BLaER1 (cell line): Measurements from ENCODE around the gene BCL7A.

Experiments
- H3K27ac ChIP-seq: shearing (Covaris generic); formaldehyde crosslinking; 2 replicates; pipeline ENCODE4 v1.8.1; 2022
- H3K27me3 ChIP-seq: shearing (Covaris generic); formaldehyde crosslinking; 2 replicates; pipeline ENCODE4 v1.8.1; 2022
- H3K36me3 ChIP-seq: shearing (Covaris generic); formaldehyde crosslinking; 2 replicates; pipeline ENCODE4 v1.8.1; 2022
- H3K4me1 ChIP-seq: shearing (Covaris generic); formaldehyde crosslinking; 2 replicates; pipeline ENCODE4 v1.8.1; 2022
- H3K4me2 ChIP-seq: shearing (Covaris generic); formaldehyde crosslinking; 2 replicates; pipeline ENCODE4 v1.8.1; 2022
- H3K4me3 ChIP-seq: shearing (Covaris generic); formaldehyde crosslinking; 2 replicates; pipeline ENCODE4 v1.8.1; 2022
- H3K9ac ChIP-seq: shearing (Covaris generic); formaldehyde crosslinking; 2 replicates; pipeline ENCODE4 v1.8.1; 2022
- H3K9me3 ChIP-seq: shearing (Covaris generic); formaldehyde crosslinking; 2 replicates; pipeline ENCODE4 v1.8.1; 2022
- H4K20me1 ChIP-seq: shearing (Covaris generic); formaldehyde crosslinking; 2 replicates; pipeline ENCODE4 v1.8.1; 2022
- Cebpa-rat ChIP-seq: shearing (Covaris generic); IDR thresholded peaks from 2 replicates; pipeline ENCODE4 v1.8.1; 2022

BCL7A gene

DNA sequence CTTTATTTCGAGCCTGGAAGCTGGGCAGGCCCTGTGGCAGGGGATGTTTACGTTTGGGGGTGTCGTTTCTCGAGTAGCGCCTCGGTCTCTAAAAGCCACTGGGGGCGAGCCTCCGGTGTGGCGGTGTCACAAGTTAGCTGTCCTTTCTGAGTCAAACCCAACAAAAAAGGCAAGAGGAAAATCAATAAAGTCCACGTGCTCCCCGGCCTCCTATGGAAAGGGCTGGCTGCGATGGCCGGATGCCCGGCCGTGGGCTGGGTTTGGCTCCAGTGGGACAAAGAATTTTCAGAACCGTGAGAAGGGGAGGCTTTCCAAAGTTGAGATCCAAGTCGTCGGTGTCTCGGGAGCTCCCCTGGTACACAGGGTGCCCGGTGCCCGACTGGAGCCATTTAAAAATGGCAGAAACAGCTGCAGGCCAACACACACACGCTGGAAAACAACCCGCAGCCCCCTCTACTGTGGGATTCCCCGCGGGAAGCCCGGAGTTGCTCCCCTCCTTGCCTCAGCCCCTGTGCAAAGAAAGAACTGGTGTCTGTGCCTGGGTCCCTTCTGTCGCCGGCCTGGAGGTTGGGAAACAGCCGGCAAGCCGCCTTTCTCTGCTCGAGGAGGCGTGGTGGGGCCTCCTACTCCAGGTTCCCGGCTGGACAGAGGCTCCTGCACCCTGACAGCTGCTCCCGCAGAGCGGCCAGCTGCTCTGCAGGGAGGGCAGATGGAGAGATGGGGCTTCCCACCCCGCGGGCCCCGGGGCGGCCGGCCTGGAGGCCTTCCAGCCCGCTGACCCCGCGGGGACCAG lies 1.9 kb downstream of the BCL7A start:
- no peak for TF ChIP-seq Cebpa-rat
- Histone ChIP-seq H3K27me3 (no peaks in the 10 kb centered on the region), H3K36me3 (no peaks in the 10 kb centered on the region), H4K20me1 (peaks cover 58% of the 10 kb centered on the region), H3K9ac (peak overlapping the region; percentile 99), H3K4me2 (peak overlapping the region; percentile 97), H3K4me1 (peaks cover 68% of the 10 kb centered on the region), H3K27ac (peak overlapping the region; percentile 99), H3K9me3 (peaks cover 6% of the 10 kb centered on the region), H3K4me3 (peak overlapping the region; percentile 95)

DNA sequence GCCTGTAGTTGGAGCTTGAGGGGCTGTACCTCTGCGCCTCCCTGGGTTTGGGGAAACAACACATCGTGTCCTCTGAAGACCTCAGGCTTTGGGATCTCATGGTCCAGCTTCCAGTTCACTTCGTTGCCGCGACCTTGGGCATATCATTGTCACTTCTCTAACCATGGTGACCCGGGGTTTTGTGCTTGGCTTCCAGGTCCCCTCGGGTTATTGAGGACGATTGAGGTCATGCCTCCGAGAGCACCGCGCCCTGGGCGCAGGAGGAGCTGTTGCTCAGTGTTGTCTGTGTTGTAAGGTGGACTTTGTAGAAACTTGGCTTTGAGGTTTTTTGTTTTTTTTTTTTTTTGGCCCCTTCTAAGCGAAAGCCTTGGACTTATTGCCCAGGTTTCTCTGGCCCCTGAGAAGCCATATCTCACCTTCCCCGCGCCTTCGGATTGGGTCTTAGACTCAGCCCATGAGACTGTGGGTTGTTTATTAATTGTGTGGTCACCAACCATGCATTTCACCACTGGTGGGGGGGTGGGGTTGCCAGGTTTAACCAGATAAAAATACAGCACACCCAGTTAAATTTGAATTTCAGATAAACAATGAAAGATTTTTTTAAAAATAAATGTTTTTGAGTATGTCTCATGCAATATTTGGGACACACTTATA lies 2.6 kb downstream of the BCL7A start:
- no peaks in the 10 kb centered on the region for H3K36me3 ChIP-seq
- H3K4me1 ChIP-seq: peaks cover 68% of the 10 kb centered on the region
- H3K27me3 ChIP-seq: no peaks in the 10 kb centered on the region
- H3K4me3 ChIP-seq: peak overlapping the region; percentile 95
- H4K20me1 ChIP-seq: peaks cover 65% of the 10 kb centered on the region
- peak overlapping the region; percentile 99 for H3K9ac ChIP-seq
- peak overlapping the region; percentile 99 for H3K27ac ChIP-seq
- no peak for TF ChIP-seq Cebpa-rat
- peak overlapping the region; percentile 97 for H3K4me2 ChIP-seq
- H3K9me3 ChIP-seq: no peaks in the 10 kb centered on the region

DNA sequence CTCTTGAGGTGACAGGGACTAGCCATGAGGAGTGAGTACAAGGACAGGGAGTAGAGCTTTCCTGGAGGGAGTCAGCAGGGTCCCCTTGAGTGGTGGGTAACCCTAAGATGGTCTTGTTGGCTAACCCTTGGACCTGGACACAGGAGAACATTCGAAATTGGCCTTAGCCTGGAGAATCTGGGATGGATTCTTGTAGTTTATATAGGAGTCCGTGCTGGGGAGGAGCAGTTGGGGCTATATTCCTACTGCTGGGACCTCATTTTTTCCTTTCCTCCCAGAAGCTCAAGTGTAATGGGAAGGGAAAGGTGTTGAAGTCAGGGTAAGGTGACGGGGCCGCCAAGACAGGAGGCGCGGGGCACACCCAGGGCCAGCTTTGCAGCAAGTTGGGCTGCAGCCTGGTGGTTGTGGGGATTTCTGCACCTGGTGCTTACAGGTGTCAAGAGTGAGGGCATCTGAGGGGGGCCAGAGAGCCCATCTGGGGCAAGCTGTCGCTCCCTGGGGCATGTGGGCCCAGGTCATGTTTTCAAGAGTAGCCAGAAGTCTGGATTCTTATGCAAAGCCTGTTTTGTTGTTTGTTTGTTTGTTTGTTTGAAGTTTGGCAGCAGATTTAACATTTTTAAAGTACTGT lies 5.1 kb downstream of the BCL7A start:
- H3K9me3 ChIP-seq: no peaks in the 10 kb centered on the region
- H3K4me2 ChIP-seq: peak overlapping the region; percentile 97
- H4K20me1 ChIP-seq: peaks cover 91% of the 10 kb centered on the region
- no peak overlapping the region for H3K4me3 ChIP-seq
- H3K27ac ChIP-seq: peak overlapping the region; percentile 75
- TF ChIP-seq Cebpa-rat: no peak
- peak overlapping the region; percentile 53; the same call in 1 of the 2 replicates for H3K9ac ChIP-seq
- no peaks in the 10 kb centered on the region for H3K27me3 ChIP-seq
- peaks cover 10% of the 10 kb centered on the region for H3K36me3 ChIP-seq
- peaks cover 76% of the 10 kb centered on the region for H3K4me1 ChIP-seq

GRCh38 chr12:122028165-122028904 lies 6.7 kb downstream of the BCL7A start:
- TF ChIP-seq Cebpa-rat: no peak
- peaks cover 25% of the 10 kb centered on the region for H3K36me3 ChIP-seq
- H3K4me3 ChIP-seq: peak overlapping the region; percentile 37; the same call in 1 of the 2 replicates
- no peaks in the 10 kb centered on the region for H3K27me3 ChIP-seq
- peak overlapping the region; percentile 97 for H3K4me2 ChIP-seq
- peaks cover 83% of the 10 kb centered on the region for H3K4me1 ChIP-seq
- H3K27ac ChIP-seq: peak overlapping the region; percentile 75
- peaks cover 100% of the 10 kb centered on the region for H4K20me1 ChIP-seq
- no peaks in the 10 kb centered on the region for H3K9me3 ChIP-seq
- H3K9ac ChIP-seq: peak overlapping the region; percentile 68

DNA sequence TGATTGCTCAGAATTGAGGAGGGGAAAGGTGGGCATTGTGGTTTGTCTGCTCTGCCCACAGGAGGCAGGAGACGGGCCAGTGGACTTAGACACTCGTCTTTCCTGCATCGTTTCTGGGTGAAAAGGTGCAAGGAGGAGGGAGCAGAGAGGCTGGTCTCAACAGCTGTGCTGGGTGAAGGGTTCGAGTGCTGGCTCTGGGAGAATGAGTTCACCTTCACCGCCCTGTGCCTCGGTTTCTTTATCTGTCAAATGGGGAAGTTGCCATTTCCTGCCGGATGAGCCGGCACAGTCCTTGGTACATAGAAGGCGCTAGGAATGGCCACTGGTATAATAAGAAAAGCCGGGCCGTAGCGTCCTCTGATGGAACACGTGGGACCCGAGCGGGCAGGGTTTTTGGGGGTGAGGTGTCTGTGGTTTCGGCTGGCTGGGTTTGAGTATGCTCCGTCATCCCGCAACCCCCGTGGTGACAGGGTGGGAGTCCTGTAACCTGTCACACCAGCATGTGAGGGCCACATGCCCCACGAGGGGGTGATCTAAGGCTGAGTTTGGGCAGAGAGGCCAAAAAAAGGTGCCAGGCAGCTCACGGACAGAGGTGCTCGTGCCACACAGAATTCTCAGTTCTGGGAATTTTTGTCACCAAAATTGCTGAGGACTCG lies 7.3 kb downstream of the BCL7A start:
- no peak for TF ChIP-seq Cebpa-rat
- Histone ChIP-seq H4K20me1 (peaks cover 100% of the 10 kb centered on the region), H3K27me3 (no peaks in the 10 kb centered on the region), H3K4me3 (peak overlapping the region; percentile 32; the same call in 1 of the 2 replicates), H3K9me3 (no peaks in the 10 kb centered on the region), H3K4me1 (peaks cover 83% of the 10 kb centered on the region), H3K4me2 (peak overlapping the region; percentile 97), H3K27ac (peak overlapping the region; percentile 75), H3K36me3 (peaks cover 32% of the 10 kb centered on the region), H3K9ac (peak overlapping the region; percentile 68; the same call in 1 of the 2 replicates)

DNA sequence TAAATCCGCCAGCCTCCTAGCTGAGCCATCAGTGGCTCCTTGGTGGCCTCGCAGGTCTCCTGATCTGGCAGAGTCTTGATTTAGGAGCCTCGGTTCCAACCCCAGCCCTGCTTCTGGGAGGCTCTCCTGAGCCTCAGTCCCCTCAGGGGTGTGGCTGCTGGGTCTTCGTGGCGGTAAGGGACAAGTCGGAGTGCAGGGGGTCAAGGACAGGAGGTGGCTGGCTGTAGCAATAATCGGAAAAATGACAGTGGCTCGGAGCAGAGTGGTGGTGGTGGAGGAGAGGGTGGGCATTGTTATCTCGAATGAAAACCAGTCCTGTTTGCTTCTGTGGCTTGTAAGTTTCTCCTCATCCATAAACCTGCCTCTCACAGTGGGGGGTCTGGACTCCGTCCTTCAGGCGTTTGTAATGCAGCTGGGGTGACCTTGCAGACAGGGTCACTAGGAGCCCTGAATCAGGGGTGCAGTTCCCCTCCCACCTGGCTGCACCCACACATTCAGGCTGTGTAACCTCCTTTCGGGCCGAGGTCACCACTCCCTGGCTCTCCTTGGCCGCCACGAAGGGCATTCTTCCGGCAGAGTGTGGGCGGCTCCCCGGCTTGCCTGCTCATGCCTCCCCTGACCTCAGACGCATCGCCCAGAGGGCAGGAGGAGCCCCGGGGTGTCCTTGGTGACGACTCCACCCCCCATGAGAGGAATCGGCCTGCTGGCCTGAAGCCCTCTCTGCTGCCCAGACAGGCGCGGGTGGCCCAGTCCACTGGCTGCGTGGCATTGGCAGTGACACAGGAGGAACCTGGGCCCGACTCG lies 8.1 kb downstream of the BCL7A start:
- Histone ChIP-seq H3K4me2 (peak overlapping the region; percentile 97), H3K27me3 (no peaks in the 10 kb centered on the region), H3K27ac (peak overlapping the region; percentile 75), H3K4me3 (peak overlapping the region; percentile 32), H3K9ac (peak overlapping the region; percentile 68), H4K20me1 (peaks cover 100% of the 10 kb centered on the region), H3K4me1 (peaks cover 83% of the 10 kb centered on the region), H3K9me3 (no peaks in the 10 kb centered on the region), H3K36me3 (peaks cover 39% of the 10 kb centered on the region)
- TF ChIP-seq Cebpa-rat: no peak

DNA sequence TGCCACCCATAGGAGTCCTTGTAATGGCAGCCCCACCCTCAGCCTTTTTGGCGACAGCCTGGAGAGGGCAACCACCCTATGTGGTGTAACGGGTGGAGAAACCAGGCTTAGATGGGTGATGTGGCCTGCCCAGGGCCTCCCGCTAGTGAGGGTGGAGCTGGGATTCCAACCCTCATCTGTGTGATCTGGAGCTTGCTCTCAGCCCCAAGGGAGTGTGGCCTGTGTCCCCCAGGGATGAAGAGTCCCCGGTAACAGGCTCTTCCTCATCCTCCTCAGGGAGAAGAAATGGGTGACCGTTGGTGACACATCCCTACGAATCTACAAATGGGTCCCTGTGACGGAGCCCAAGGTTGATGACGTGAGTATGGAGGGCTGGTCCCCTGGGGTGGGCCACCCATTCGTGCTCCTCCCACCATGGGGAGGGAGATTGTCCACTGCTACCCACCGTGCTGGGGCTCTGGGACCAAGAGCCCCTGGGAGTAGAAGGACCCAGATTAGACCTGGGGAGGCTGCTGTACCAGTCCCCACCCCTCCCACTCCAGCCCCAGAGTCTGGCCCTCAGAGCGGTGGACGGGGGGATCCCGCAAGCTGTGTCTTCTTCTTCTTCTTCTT lies 8.8 kb downstream of the BCL7A start:
- Histone ChIP-seq H4K20me1 (peaks cover 100% of the 10 kb centered on the region), H3K9me3 (no peaks in the 10 kb centered on the region), H3K4me1 (peaks cover 83% of the 10 kb centered on the region), H3K4me2 (peak overlapping the region; percentile 97), H3K36me3 (peaks cover 46% of the 10 kb centered on the region), H3K9ac (peak overlapping the region; percentile 68), H3K27ac (peak overlapping the region; percentile 75), H3K4me3 (peak overlapping the region; percentile 32; the same call in 1 of the 2 replicates), H3K27me3 (no peaks in the 10 kb centered on the region)
- no peak for TF ChIP-seq Cebpa-rat
